Middle frontal gyrus (tissue), 1 donor: ENCODE results near the gene TSPAN9.

Source experiments
- DNase-seq: peaks from one replicate; pipeline ENCODE4 v3.0.0-alpha.2; 2015; ENCODE audit warnings: low spot score; ENCODE audit errors: extremely low spot score

Gene TSPAN9

GRCh38 chr12:3202734-3203446 lies 125.7 kb downstream of the TSPAN9 start:
- DNase-seq: no peak

GRCh38 chr12:3203713-3204112 lies 126.5 kb downstream of the TSPAN9 start:
- no peak for DNase-seq

- DNase-seq: no peak
Measured at GRCh38 chr12:3204143-3204542, 127.0 kb downstream of the TSPAN9 start.

- DNase-seq: no peak
Measured at GRCh38 chr12:3204730-3205531, 127.8 kb downstream of the TSPAN9 start.

GRCh38 chr12:3205742-3206519 lies 128.8 kb downstream of the TSPAN9 start:
- no peak for DNase-seq

- no peak for DNase-seq
Measured at GRCh38 chr12:3206536-3207072, 129.4 kb downstream of the TSPAN9 start.

- DNase-seq: no peak
Measured at GRCh38 chr12:3207175-3207574, 130.0 kb downstream of the TSPAN9 start.

- DNase-seq: no peak
Measured at GRCh38 chr12:3207858-3208257, 130.7 kb downstream of the TSPAN9 start.

- no peak for DNase-seq
Measured at GRCh38 chr12:3213188-3213587, 136.0 kb downstream of the TSPAN9 start.

GRCh38 chr12:3213768-3214167 lies 136.6 kb downstream of the TSPAN9 start:
- no peak for DNase-seq

GRCh38 chr12:3214526-3215365 lies 137.6 kb downstream of the TSPAN9 start:
- DNase-seq: no peak

- no peak for DNase-seq
Measured at GRCh38 chr12:3215410-3215975, 138.3 kb downstream of the TSPAN9 start.

- DNase-seq: no peak
Measured at GRCh38 chr12:3216097-3216496, 138.9 kb downstream of the TSPAN9 start.

- no peak for DNase-seq
Measured at GRCh38 chr12:3216726-3217682, 139.8 kb downstream of the TSPAN9 start.

GRCh38 chr12:3217683-3218079 lies 140.5 kb downstream of the TSPAN9 start:
- no peak for DNase-seq

GRCh38 chr12:3218228-3219171 lies 141.3 kb downstream of the TSPAN9 start:
- DNase-seq: no peak

- DNase-seq: no peak
Measured at GRCh38 chr12:3219233-3219632, 142.1 kb downstream of the TSPAN9 start.
